Right lobe of liver (tissue), 4 donors: ENCODE data around the gene CXCL17.

Experiments used
- POLR2A ChIP-seq: fragments of 450-650 bp; IDR thresholded peaks from one replicate; pipeline ENCODE4 v1.6.1; 2017; ENCODE audit warnings: antibody characterized with exemption, mild to moderate bottlenecking
- TF ChIP-seq, protein P1 (sequence below), 4 donors: fragments of 200-600 bp in 3 of 4; fragments of 450-650 bp in 1 of 4; IDR thresholded peaks; one replicate each; pipeline versions ENCODE4 v1.5.1 to v1.8.0; 2016 to 2022; ENCODE audit warnings: antibody characterized with exemption in 4 of 4, mild to moderate bottlenecking in 2 of 4
- donor health status: DM: no; HTN: no; CAD: no.
- donor health status: DM: no; HTN: no; CAD: no.
- donor health status: DM: no; HTN: yes; CAD: no.

DNA sequence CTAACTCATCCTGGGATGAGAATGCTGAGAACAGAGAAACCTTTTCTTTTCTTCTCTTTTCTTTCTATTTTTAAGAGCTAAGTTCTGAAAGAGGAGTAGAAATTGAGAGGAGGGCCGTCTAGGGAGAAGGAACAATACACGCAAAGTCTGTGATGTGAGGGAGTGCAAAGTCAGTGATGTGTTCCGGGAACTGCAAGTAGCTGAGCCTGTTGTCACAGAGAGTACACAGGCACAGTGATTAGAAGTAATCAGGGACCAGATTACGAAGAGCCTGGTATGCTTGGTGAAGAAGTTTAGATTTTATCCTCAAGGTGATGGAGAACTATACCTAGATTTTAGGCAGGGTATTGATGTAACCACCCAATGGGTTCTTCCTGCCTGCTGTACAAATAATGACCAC, 32.0 kb upstream of the CXCL17 start:
- TF ChIP-seq, protein P1, sequence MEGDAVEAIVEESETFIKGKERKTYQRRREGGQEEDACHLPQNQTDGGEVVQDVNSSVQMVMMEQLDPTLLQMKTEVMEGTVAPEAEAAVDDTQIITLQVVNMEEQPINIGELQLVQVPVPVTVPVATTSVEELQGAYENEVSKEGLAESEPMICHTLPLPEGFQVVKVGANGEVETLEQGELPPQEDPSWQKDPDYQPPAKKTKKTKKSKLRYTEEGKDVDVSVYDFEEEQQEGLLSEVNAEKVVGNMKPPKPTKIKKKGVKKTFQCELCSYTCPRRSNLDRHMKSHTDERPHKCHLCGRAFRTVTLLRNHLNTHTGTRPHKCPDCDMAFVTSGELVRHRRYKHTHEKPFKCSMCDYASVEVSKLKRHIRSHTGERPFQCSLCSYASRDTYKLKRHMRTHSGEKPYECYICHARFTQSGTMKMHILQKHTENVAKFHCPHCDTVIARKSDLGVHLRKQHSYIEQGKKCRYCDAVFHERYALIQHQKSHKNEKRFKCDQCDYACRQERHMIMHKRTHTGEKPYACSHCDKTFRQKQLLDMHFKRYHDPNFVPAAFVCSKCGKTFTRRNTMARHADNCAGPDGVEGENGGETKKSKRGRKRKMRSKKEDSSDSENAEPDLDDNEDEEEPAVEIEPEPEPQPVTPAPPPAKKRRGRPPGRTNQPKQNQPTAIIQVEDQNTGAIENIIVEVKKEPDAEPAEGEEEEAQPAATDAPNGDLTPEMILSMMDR (IDR thresholded peaks at IDR 0.05): no peak
- no peak for TF ChIP-seq POLR2A
